Right renal pelvis (tissue), 4 donors: ENCODE results near the gene TGIF1. TPM values are rescaled to one million over a fixed set of nuclear protein-coding genes. Genes with fewer than 3 reads are reported as not detected.

Experiments used
- DNase-seq, 4 donors: peaks; one replicate each; pipeline ENCODE4 v3.0.0-alpha.2; 2013; ENCODE audit warnings: low read depth in 4 of 4, low spot score in 3 of 4, missing footprints in 1 of 4
- polyA plus RNA-seq, 4 donors: library from polyadenylated mRNA; unstranded; fragments of 120-200 nt; gene quantifications; one replicate each; pipeline ENCODE4 v1.2.1, GENCODE V29; 2013; ENCODE audit not compliant: insufficient read length in 4 of 4

The TGIF1 gene
- polyA plus RNA-seq, 4 donors, result 89.6 to 100 (median 91.8) TPM

DNA sequence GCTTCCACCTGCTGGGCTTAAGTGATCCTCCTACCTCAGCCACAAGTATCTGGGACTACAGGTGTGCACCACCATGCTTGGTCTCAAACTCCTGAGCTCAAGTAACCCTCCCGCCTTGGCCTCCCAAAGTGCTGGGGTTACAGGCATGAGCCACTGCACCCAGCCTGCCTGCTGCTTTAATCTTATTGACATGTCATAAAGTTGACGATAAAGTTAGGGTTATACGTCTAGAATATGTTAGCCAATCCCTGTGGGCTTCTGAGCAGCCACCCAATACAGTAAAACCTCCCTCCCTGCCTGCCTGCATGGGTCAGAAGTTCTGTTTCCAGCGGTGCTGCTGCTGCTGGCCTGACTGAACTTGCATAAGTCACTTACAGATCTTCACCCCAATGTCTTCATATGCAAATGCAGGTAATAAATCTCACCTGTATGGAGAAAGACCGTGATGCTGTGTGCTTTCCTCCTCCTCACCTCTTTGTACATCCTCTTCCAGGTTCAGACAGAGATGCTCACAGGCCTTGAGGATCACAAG is 30.1 kb downstream of the TGIF1 start:
- no peak for DNase-seq

GRCh38 chr18:3480827-3481573 is 31.0 kb downstream of the TGIF1 start:
- no peak for DNase-seq

DNA sequence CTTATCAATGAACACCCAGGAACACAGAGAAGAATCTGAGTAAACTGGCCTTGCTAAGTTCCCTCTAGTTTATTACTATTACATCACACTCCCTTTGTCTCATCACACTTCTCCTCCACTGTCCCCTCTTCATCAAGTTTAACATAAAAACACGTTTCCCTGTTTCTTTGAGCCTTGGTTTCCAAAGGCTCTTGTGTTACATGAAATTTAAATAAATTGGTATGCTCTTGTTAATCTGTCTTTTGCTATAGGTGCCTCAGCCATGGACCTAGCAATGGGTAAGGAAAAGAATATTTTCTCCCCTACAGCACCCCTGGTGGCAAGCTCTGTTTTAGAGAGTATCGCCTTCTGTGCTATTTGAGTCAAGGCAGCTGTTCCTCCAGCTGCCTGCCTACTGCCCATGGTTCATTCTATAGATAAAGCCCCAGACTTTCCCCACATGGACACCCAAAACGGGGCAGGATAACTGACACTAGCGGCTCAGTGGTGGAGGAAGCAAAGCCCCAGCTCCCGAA is 31.8 kb downstream of the TGIF1 start:
- peak in 1 of 4 donors; percentile 33 for DNase-seq

GRCh38 chr18:3482258-3482657 is 32.3 kb downstream of the TGIF1 start:
- DNase-seq, result no peak

- no peak for DNase-seq
Observed at GRCh38 chr18:3485153-3486149, 35.5 kb downstream of the TGIF1 start.

GRCh38 chr18:3486512-3486911 is 36.5 kb downstream of the TGIF1 start:
- DNase-seq, result no peak

DNA sequence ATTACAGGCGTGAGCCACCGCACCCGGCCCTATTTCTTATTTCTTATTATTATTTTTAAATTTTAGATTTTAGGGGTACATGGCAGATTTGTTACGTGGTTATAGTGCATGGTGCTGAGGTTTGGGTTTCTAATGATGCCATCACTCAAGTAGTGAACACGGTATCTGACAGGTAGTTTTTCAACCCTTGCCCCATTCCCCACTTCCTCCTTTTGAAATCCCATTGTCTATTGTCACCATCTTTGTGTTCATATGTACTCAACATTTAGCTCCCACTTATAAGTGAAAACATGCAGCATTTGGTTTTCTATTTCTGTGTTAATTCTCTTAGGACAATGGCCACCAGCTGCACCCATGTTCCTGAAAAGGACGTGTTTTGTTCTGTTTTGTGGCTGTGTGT is 39.5 kb downstream of the TGIF1 start:
- DNase-seq, result no peak

- DNase-seq, result no peak
Observed at GRCh38 chr18:3491981-3492555, 42.1 kb downstream of the TGIF1 start.

DNA sequence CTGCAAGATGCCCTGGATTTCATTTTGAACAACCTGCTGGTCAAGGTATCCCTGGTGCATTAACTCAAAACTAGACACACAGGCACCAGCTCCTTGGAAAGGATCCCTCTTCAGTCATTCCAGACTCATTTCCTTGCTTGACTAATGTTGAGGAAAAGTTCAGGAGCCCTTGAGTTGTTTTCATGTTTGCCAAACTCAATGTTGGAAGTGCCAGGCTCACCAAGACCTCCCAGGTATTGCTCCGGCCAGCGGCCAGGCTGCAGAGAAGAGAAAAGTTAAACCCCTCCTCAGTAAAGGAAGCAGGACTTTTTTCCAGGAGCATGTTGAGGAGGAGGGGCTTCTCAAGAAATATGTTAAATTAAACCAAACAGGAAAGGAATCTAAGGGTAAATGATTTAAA is 42.7 kb downstream of the TGIF1 start:
- DNase-seq, result no peak

DNA sequence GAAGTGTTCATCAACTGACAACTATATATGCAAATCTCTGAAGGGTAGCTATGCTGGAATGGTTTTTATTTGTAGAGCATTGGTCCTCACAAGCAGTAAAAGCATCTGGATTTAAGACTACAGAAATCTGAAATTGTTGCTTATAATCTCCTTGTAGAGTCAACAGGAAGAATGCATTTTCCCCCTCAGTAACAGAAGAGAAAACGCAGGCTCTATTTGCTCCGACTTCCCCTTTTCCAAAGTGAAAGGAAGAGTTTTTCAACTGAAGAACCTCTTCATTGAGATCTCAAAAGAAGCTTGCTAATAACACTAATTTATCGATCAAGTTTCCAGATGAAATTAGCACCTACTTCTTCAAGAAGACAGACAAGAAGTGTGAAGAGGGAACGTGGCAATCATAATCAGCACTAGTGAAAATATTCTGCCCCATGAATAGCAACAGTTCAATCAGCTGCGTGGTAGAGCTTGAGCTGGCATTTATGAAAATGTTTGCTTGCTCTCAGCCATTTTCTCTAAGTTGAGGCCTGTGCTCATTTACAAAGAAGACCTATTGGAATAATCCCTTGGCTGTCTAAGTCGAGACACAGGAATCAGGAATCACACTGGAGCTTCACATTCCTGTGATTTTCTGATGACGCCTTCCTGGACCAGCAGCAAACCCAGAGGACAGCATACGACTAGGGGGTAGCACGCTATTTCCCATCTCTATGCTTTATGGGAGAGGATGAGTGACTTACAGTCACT is 43.7 kb downstream of the TGIF1 start:
- DNase-seq, result no peak

DNA sequence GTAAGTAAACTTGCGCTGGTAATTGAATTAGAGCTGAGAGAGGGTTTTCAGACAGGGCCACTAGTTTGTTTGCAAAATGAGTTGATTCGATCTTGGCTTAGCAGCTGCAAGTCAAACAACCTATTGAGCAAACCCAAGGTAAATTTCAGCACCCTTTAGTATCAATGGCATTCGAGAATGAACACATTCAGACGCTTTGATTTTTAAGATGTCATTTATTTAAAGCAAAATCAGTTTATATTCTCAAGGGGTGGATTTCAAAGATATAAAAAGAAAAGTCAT is 44.2 kb downstream of the TGIF1 start:
- DNase-seq, result no peak

- no peak for DNase-seq
Observed at GRCh38 chr18:3494569-3494968, 44.6 kb downstream of the TGIF1 start.

GRCh38 chr18:3495691-3496430 is 45.9 kb downstream of the TGIF1 start:
- DNase-seq, result no peak

DNA sequence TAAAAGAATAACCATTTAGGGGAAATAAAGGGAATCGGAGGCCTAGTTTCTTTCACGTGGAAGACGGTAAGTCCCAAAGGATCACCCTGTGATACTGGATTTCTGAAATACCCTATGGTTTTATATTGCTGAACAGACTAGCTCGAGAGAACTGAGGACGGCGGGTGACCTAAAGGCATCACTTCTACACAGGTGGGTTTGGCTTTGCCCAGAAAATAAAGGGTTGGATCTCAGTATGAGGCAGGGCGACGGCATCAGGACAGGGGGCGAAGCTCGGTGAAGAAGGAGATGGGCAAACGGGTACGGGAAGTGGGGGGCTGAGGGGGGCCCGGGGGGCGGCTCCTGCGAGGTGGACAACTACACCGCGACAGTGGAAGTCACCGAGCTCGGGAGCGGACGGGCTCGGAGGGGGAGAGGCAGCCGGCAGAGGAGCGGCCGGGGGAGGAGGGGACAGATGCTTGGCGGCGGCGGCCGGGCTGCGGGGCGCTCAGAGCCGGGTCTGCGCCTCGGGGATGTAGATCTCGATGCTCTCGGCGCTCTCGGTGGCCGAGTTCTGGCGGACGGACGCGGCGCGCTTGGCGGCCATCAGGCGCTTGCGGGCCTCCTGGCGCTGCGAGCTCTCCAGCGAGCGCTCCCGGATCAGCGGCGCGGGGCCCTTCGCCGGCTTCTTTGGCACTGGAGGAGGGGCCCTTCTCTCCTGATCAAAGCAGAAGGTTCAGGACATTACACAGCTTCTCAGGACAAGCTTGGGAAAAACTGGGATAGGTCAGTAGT is 48.9 kb downstream of the TGIF1 start:
- DNase-seq, result peak in 2 of 4 donors; percentile 31 to 47

DNA sequence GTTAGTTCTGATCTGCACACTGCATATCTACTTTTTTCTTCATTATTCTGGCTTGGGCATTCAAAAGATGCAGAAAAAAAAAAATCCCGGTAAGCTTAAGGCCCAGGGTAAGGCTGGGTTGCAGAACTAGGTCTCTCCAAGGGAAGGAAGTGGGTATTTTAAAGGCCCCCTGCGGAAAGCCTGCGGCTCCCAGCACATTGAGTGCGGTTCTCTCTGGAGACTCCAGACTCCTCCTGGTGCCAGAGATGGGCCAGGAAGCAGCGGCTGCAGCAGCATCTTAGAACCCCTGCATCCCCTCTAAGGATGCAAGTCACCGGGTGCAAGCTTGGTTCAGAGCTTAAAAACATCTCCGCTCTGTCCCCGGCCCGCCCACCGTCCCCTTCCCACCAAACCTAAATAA is 49.5 kb downstream of the TGIF1 start:
- no peak for DNase-seq

DNA sequence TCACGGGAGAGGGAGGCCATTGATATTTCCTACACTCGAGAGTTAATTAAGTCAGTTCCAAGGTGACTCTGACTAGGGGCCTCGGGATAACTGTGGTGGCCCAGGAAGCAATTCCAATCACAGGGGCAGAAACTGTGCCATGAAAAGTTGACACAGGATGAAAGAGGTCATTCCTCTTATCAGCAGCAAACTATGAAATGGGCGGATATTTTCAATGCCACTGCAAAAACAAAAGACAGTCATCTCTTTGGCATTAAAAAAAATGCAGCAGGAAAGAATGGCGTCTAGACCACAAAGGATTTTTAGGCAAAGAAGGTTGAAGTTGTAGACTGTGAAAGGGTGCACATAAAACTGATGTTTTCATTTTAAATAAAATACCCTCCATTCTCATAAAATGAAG is 50.0 kb downstream of the TGIF1 start:
- no peak for DNase-seq

DNA sequence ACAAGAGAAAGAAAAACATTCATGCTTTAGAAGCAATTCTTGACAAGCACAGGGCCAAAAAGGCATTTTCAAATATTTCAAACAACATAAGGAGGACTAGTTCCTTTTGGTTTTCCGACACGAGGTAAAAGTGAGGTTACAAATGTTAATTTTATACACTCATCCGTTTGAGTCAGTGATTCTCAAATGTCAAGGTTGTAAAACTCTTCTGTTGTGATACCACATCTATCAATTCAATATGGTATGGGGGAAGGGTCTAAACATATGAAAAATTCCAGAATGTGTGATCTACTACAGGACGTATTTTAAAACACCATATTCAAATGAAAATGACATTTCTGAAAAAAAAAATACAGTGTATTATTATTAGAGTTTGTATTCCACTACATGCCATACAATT is 52.7 kb downstream of the TGIF1 start:
- no peak for DNase-seq

- no peak for DNase-seq
Observed at GRCh38 chr18:3504637-3505036, 54.7 kb downstream of the TGIF1 start.
